Measurements from ENCODE around the gene APC. TPM values are rescaled to one million over a fixed set of nuclear protein-coding genes. Genes with fewer than 3 reads are reported as not detected.

The APC gene
- total RNA-seq, 1 donor from 2014 or later = 47.0 TPM

DNA sequence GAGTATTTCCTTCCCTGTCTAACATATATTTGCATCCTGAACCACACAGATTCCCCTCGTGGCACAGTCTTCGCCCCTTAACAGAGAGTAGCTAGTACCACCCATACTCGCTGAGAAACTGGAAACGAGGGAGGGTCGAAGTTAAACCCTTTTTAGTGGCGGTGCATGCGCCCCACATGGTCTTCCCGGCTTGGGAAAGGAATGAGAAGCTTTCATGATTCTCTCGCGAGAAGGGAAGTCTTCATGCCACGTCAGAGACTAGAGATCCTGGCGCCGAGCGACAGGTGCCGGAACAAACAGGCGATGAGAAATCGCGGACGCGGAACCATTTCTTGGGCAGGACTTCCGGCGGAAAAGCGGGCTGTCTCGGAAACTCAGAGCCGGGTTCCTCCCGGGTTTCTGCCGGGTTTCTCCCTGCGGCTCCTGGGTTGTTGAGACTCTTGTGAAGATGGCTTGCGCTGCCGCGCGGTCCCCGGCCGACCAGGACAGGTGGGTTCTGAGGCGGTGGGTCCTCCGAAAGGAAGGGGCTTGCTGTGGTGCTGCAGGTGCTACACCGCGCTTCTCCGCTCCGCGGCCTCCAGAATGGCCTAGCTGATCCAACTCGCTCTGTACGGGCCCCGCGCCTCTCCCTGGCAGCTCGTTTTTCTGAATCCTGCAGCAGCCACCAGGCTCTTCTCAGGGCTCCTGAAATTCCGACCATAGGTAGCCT is 123.4 kb downstream of the APC start, which contains the start of gene SRP19:
SRP19 (plus strand) TSS at position 359 of the 709 bp plus-strand sequence; CDS start at position 449, 90 bp downstream.
- H3K36me3 ChIP-seq (ENCODE audit: control insufficient read depth, insufficient read depth, low read length) = no peaks in the 10 kb centered on the region
- peak; percentile 97 for DNase-seq (ENCODE audit: low read depth)
- H3K27me3 ChIP-seq (ENCODE audit: control insufficient read depth, insufficient read depth, low read length) = no peaks in the 10 kb centered on the region
- H3K4me3 ChIP-seq (ENCODE audit: low read depth, low read length) = peak within 1 kb of the TSS; percentile 72
- TF ChIP-seq, protein P1, sequence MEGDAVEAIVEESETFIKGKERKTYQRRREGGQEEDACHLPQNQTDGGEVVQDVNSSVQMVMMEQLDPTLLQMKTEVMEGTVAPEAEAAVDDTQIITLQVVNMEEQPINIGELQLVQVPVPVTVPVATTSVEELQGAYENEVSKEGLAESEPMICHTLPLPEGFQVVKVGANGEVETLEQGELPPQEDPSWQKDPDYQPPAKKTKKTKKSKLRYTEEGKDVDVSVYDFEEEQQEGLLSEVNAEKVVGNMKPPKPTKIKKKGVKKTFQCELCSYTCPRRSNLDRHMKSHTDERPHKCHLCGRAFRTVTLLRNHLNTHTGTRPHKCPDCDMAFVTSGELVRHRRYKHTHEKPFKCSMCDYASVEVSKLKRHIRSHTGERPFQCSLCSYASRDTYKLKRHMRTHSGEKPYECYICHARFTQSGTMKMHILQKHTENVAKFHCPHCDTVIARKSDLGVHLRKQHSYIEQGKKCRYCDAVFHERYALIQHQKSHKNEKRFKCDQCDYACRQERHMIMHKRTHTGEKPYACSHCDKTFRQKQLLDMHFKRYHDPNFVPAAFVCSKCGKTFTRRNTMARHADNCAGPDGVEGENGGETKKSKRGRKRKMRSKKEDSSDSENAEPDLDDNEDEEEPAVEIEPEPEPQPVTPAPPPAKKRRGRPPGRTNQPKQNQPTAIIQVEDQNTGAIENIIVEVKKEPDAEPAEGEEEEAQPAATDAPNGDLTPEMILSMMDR (IDR thresholded peaks at IDR 0.05; ENCODE audit: insufficient read depth, low read length, poor library complexity, severe bottlenecking) = no peak

DNA sequence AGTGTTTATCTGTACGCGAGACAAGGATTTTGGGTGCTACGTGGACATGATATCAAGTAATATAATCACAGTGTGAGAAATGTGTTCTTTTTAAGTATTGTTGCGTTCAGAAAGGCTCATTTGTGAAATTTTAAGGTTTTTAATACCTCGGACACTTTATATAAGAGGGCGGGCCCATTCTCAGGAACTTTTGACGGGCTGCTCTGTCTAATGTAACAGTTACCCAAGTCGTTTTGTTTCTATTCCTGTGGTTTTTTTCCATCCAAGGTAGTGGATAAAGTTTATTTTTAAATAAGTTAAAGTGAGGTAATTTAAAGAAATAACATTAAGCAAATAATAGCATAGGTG is 123.9 kb downstream of the APC start:
- DNase-seq (ENCODE audit: low read depth) = no peak
- Histone ChIP-seq H3K4me3 (ENCODE audit: low read depth, low read length) (peak overlapping the region; percentile 72), H3K36me3 (ENCODE audit: control insufficient read depth, insufficient read depth, low read length) (no peaks in the 10 kb centered on the region), H3K27me3 (ENCODE audit: control insufficient read depth, insufficient read depth, low read length) (no peaks in the 10 kb centered on the region)
- TF ChIP-seq, protein P1 (IDR thresholded peaks at IDR 0.05; ENCODE audit: insufficient read depth, low read length, poor library complexity, severe bottlenecking) = no peak

DNA sequence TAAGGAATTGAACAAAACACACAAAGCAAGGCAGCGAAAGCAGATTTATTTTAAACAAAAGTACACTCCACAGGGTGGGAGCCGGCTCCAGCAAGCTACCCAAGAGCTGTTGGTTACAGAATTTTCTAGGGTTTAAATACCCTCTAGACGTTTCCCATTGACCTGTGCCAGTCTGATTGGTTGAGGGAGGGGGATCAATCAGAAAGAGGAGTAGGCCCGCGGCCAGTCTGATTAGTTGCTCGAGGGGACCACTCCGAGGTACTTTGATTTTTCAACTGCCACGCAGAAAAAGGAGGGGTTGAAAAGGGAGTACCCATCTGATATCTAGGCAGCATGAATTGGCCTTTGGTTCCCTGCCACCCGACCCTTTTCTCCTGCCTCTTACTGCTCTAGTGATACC is 124.4 kb downstream of the APC start:
- DNase-seq (ENCODE audit: low read depth) = no peak
- TF ChIP-seq, protein P1 (IDR thresholded peaks at IDR 0.05; ENCODE audit: insufficient read depth, low read length, poor library complexity, severe bottlenecking) = no peak
- H3K36me3 ChIP-seq (ENCODE audit: control insufficient read depth, insufficient read depth, low read length) = no peaks in the 10 kb centered on the region
- H3K27me3 ChIP-seq (ENCODE audit: control insufficient read depth, insufficient read depth, low read length) = no peaks in the 10 kb centered on the region
- H3K4me3 ChIP-seq (ENCODE audit: low read depth, low read length) = peak overlapping the region; percentile 72

DNA sequence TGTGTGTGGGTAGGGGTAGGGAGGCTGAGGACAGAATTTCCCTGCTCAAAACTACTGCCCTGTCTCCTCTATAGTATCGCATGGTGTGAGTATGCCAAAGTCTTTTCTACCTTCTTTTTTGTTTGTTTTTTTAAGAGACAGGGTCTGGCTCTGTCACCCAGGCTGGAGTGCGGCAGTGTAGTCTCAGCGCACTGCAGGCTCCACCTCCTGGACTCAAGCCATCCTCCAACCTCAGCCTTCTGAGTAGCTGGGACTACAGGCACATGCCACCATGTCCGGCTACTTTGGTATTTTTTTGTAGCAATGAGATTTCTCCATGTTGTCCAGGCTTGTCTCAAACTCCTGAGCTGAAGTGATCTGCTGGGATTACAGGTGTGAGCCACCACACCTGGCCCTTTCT is 125.9 kb downstream of the APC start:
- no peak overlapping the region for H3K4me3 ChIP-seq (ENCODE audit: low read depth, low read length)
- H3K27me3 ChIP-seq (ENCODE audit: control insufficient read depth, insufficient read depth, low read length) = no peaks in the 10 kb centered on the region
- TF ChIP-seq, protein P1 (IDR thresholded peaks at IDR 0.05; ENCODE audit: insufficient read depth, low read length, poor library complexity, severe bottlenecking) = no peak
- no peaks in the 10 kb centered on the region for H3K36me3 ChIP-seq (ENCODE audit: control insufficient read depth, insufficient read depth, low read length)
- no peak for DNase-seq (ENCODE audit: low read depth)

DNA sequence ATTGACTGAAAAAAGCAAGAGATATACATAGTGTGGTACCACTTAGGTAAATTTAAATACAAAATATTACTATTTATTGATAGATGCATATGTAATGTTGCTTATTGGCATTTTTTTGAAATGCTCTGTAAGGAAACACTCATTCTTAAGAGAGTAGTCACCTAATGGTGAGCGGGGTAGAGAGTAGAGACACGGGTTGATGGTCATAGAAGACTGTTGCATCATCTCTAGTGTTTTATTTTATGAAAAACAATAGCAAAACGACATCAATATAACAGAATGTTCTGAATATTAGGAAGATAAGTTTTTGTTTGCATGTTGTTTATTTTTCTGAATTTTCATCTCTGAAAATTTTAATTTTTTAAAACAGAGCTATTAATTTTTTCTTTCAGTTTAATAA is 127.4 kb downstream of the APC start:
- DNase-seq (ENCODE audit: low read depth) = no peak
- Histone ChIP-seq H3K4me3 (ENCODE audit: low read depth, low read length) (no peak overlapping the region), H3K36me3 (ENCODE audit: control insufficient read depth, insufficient read depth, low read length) (peaks cover 1% of the 10 kb centered on the region), H3K27me3 (ENCODE audit: control insufficient read depth, insufficient read depth, low read length) (no peaks in the 10 kb centered on the region)
- TF ChIP-seq, protein P1 (IDR thresholded peaks at IDR 0.05; ENCODE audit: insufficient read depth, low read length, poor library complexity, severe bottlenecking) = no peak

DNA sequence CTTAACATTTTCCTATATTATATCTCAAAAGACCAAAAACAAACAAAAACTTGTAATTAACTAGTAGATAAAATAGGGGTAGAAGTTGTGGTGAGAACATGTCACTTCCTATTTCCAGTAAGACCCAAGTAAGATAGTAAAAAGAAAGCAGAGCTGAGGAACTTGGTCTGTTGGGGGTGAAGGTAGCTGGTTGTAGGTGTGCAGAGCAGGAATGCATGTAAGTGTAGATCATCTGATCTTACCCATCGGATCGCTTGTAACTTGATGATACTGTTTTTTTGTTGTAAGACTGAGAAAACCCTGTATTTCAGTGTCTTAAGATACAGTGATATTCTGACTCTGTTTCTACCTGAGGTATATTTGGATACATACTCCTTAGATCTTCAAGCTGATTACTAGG is 129.1 kb downstream of the APC start:
- TF ChIP-seq, protein P1 (IDR thresholded peaks at IDR 0.05; ENCODE audit: insufficient read depth, low read length, poor library complexity, severe bottlenecking) = no peak
- H3K4me3 ChIP-seq (ENCODE audit: low read depth, low read length) = no peak overlapping the region
- no peaks in the 10 kb centered on the region for H3K27me3 ChIP-seq (ENCODE audit: control insufficient read depth, insufficient read depth, low read length)
- H3K36me3 ChIP-seq (ENCODE audit: control insufficient read depth, insufficient read depth, low read length) = peaks cover 1% of the 10 kb centered on the region
- DNase-seq (ENCODE audit: low read depth) = no peak
